IPS-NIHi7 (cell line): Measurements from ENCODE around the gene MNX1.

Source experiments
- DNase-seq: peaks from one replicate; pipeline ENCODE4 v3.0.0; 2012; ENCODE audit warnings: mixed read lengths; ENCODE audit errors: extremely low spot score

MNX1 gene

DNA sequence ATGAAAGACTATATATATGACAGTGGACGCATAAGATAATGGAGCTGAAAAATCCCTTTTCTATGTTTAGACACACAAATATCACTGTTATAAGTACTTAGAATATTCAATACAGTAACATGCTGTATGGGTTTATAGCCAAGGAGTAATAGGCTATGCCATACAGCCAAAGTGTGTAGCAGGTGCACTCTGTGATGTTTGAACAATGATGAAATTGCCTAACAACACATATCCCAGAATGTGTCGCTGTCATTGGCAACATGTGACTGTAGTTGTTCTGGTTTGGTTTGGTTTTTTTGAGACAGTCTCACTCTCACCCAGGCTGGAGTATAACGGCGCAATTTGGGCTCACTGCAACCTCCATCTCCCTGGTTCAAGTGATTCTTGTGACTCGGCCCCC lies 34.8 kb downstream of the MNX1 start:
- DNase-seq: no peak

DNA sequence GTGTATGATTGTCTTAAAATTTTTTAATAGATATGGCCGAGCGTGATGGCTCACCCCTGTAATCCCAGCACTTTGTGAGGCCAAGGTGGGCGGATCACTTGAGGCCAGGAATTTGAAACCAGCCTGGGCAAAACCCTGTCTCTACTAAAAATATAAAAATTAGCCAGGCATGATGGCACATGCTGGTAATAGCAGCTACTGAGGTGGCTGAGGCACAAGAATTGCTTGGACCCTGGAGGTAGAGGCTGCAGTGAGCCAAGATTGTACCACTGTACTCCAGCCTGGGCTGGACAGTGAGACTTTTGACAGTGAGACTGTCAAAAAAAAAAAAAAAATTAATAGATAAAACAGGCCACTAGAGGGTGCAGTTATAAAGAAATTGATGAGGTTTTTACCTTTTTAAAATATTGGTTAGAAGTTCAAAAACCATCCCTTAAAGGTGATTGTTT lies 40.5 kb downstream of the MNX1 start:
- DNase-seq: no peak

DNA sequence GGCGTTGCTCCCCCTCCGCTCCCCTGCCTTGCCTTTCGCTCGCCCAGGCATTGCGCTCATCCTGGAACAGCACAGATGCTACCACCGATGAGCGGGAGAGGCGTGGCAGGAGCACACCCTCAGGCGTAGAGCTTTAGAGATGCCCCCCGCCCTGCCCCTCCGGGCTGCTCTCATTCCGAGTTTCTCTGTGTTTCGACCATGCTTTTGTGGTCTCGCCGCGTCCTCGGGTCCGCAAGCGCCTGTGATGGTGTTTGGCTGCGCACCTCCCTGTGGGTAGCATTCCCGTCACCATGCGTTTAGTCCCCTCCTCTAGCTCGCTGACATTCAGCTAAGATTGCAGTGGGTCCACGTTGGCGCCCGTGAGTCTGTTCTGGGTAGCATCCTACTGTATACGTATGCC lies 42.3 kb downstream of the MNX1 start:
- DNase-seq: no peak

DNA sequence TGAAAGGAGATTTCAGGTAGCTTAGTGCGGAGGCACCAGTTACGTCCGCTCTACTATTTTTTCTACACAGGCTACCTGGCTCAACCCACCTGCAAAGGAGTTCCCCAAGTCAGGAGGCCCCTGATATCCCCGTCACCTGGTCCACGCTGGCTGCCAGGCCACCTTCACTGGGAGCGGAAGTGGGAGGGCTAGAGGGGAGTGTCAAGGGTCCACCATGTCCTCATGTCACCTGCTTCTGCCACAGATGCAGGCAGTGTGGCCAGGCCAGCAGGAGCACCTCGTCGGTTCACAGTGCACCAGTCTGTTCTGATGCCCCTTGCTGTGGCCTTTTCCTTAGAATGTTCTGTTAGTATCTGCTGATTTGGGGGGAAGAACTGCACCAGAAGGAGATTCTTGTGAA lies 44.1 kb downstream of the MNX1 start:
- DNase-seq: no peak

DNA sequence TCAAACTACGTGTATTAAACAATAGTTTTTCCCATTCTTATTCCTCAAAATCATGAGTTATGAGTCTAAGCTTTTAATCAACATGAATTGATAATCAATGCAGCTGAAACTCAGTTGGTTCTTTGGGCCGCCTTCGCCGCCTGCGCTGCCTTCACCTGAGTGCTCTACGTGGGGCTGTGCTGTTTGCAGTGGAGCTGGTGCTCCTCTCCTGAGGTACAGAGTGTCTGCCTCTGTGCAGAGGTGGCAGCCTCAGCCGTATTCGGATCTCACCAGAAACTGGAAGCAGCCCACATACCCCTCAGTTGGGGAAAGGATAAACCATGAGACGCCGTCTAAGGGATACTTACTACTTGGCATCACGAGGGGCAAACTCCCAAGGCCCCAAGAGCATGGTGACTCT lies 45.5 kb downstream of the MNX1 start:
- no peak for DNase-seq

DNA sequence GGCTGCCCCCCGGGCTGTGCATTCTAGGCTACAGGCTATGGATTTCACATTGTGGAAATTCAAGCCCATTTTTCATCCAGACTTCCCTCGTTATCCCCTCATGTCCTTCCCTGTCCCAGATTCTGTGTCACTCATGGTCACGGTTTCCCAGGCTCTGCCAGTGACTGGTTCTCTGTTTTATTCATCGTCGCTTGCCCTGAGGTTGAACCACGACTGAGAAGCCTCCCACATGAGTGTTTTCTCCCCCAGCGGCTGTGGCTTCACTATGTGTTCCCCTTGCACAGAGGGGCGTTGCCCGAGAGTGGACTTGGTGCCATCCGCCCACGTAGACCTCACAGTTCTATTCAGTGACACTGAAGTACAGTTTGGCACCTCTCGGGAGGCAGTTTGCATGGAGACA lies 47.0 kb downstream of the MNX1 start:
- DNase-seq: no peak

DNA sequence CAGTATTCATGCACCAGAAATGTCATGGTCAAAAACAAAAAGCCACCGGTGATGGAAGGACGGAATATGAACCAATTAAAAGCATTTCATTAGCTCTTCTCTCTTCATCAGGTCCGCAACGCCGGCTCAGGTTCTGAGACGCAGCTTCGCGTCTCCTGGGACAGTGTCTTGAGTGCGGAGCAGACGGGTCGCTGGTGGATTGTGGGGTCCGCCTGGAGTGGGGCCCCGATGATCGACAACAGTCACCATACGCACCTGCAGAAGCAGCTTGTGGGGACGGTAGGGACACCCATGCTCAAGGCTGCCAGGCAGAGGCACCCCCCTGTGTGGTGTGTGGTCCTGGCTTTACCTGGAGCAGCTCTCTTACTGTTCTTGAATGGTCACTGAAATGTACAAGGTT lies 47.6 kb downstream of the MNX1 start:
- DNase-seq: no peak

DNA sequence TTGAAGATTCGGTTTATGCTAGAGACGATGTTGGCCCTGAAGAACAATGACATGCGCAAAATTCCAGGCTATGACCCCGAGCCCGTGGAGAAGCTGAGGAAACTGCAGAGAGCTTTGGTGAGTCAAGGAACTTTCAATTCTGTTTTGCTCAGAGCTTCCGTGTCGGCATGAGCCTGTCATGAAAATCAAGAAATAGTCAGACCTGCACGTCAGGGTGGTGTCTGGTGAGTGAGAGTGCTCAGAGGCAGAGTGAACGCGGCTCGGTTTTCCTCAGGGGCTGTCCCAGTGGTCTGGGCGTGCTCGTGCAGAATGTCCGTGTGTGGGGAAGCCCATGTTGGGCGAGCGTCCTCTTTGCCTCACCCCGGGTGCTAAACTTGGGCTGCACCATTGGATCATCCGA lies 48.3 kb downstream of the MNX1 start:
- no peak for DNase-seq

DNA sequence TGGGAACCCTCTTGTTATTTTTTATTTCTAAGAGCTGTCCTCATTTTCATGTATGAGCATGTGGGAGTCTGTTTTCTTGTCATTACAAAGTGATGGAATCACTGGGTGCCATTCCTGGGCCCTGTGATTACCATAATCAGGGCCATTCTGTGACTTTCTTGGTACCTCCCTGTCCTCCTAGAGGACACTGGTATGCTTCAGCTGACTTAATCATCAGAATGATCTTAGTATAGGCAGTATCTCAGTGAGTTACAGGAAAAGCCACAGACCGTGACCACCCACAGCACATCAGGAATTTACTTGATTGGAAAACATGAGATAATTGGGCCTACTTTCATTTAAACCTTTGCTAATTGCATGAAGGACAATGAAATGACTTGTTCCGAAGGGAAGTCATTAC lies 53.7 kb downstream of the MNX1 start:
- DNase-seq: no peak

DNA sequence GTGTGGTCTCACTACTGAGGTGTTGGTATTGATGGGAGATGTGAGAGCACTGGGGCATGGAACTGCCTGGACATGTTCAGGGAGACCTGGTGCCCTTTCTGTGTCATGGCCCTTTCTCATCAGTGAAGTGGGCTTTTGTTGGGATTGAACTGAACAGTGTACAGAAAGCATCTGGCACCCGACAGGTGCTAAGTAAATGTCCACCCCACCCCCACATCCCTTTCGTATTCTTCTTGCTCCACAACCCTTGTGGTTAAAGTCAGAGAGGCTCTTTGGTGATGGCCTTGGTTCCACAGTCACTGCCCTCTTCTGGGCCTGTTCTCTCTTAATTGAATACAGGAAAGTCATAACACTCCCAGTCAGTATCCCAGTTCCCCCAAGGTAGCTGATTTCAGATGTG lies 55.5 kb downstream of the MNX1 start:
- no peak for DNase-seq
